HepG2 (cell line): ENCODE measurements around the gene POC1A. TPM values are rescaled to one million over a fixed set of nuclear protein-coding genes. Genes with fewer than 3 reads are reported as not detected.

Experiments
- CBFB ChIP-seq: sonication (generic); formaldehyde crosslinking; IDR thresholded peaks from 2 replicates; pipeline ENCODE4 v1.4.0; 2020; ENCODE audit warnings: missing genetic modification reagents
- CEBPB ChIP-seq: IDR thresholded peaks from 2 replicates; pipeline ENCODE4 v1.6.1; 2011; ENCODE audit warnings: low read depth, low read length, improper control_type of control experiment, borderline replicate concordance
- CREM ChIP-seq, 2 experiments: sonication (generic) in 1 of 2; formaldehyde crosslinking in 1 of 2; IDR thresholded peaks; 2 replicates each; pipeline versions ENCODE4 v1.4.0 to v1.6.1; 2016 to 2020; ENCODE audit warnings: antibody characterized with exemption in 1 of 2, mild to moderate bottlenecking in 1 of 2, missing genetic modification reagents in 1 of 2
- FOXA1 ChIP-seq, 2 experiments: fragments of 450-650 bp in 1 of 2; sonication (generic) in 1 of 2; formaldehyde crosslinking in 1 of 2; IDR thresholded peaks; 2 replicates each; pipeline versions ENCODE4 v1.4.0 to v1.6.1; 2016 to 2020; ENCODE audit warnings: missing genetic modification reagents in 1 of 2
- KDM5B ChIP-seq: sonication (generic); formaldehyde crosslinking; IDR thresholded peaks from 2 replicates; pipeline ENCODE4 v1.4.0; 2020; ENCODE audit warnings: missing genetic modification reagents, mild to moderate bottlenecking, borderline replicate concordance
- KLF12 ChIP-seq: sonication (generic); formaldehyde crosslinking; IDR thresholded peaks from 2 replicates; pipeline ENCODE4 v1.4.0; 2020; ENCODE audit warnings: missing genetic modification reagents, borderline replicate concordance
- MIXL1 ChIP-seq: IDR thresholded peaks from 2 replicates; pipeline ENCODE4 v1.6.1; 2016
- NFE2 ChIP-seq: sonication (generic); formaldehyde crosslinking; IDR thresholded peaks from 2 replicates; pipeline ENCODE4 v1.4.0; 2020; ENCODE audit warnings: missing genetic modification reagents
- RXRB ChIP-seq: IDR thresholded peaks from 2 replicates; pipeline ENCODE4 v1.6.1; 2016; ENCODE audit warnings: borderline replicate concordance, missing genetic modification reagents, missing compliant biosample characterization
- SIN3B ChIP-seq: fragments of 150-350 bp; IDR thresholded peaks from 2 replicates; pipeline ENCODE4 v1.6.1; 2014; ENCODE audit warnings: low read length
- SP1 ChIP-seq, 2 experiments: fragments of 450-650 bp in 1 of 2; sonication (generic) in 1 of 2; formaldehyde crosslinking in 1 of 2; IDR thresholded peaks; 2 replicates each; pipeline versions ENCODE4 v1.4.0 to v1.6.1; 2016 to 2020; ENCODE audit warnings: missing genetic modification reagents in 1 of 2
- ZBTB4 ChIP-seq: sonication (generic); formaldehyde crosslinking; IDR thresholded peaks from 2 replicates; pipeline ENCODE4 v1.4.0; 2020; ENCODE audit warnings: missing genetic modification reagents, mild to moderate bottlenecking, borderline replicate concordance
- ZKSCAN1 ChIP-seq: fragments of 150-350 bp; IDR thresholded peaks from 2 replicates; pipeline ENCODE4 v1.6.1; 2014; ENCODE audit warnings: low read length
- ZNF12 ChIP-seq: sonication (generic); formaldehyde crosslinking; IDR thresholded peaks from 2 replicates; pipeline ENCODE4 v1.5.0; 2020; ENCODE audit warnings: missing genetic modification reagents
- ZNF33B ChIP-seq: sonication (generic); formaldehyde crosslinking; IDR thresholded peaks from 2 replicates; pipeline ENCODE4 v1.5.1; 2020; ENCODE audit warnings: mild to moderate bottlenecking, missing genetic modification reagents
- ZNF407 ChIP-seq: sonication (generic); formaldehyde crosslinking; IDR thresholded peaks from one replicate; pipeline ENCODE4 v1.5.1; 2020; ENCODE audit warnings: mild to moderate bottlenecking, missing genetic modification reagents; ENCODE audit errors: not compliant biosample characterization
- ZNF761 ChIP-seq: sonication (generic); formaldehyde crosslinking; conservative IDR thresholded peaks from 2 replicates; pipeline ENCODE4 v1.4.0; 2020; ENCODE audit warnings: mild to moderate bottlenecking, missing genetic modification reagents
- ZNF777 ChIP-seq: sonication (generic); formaldehyde crosslinking; IDR thresholded peaks from 2 replicates; pipeline ENCODE4 v1.4.0; 2020; ENCODE audit warnings: missing genetic modification reagents
- ZSCAN21 ChIP-seq: sonication (generic); formaldehyde crosslinking; IDR thresholded peaks from 2 replicates; pipeline ENCODE4 v1.8.0; 2022; ENCODE audit warnings: mild to moderate bottlenecking, missing genetic modification reagents, moderate library complexity, borderline replicate concordance
- ZSCAN9 ChIP-seq: IDR thresholded peaks from 2 replicates; pipeline ENCODE4 v1.6.1; 2016; ENCODE audit warnings: borderline replicate concordance
- polyA plus RNA-seq, 8 experiments: library from polyadenylated mRNA; depleted of rRNA in 3 of 8; stranded (reverse) in 7 of 8; unstranded in 1 of 8; fragments of >200 nt; fragmentation: Illumina TruSeq in 4 of 8; extraction: Trizol in 4 of 8; gene quantifications; 2 replicates each; pipeline versions ENCODE4 v1.2.1 to v1.2.3, GENCODE V29; 2011 to 2016; ENCODE audit warnings: low read depth in 4 of 8, missing spikeins in 1 of 8, mixed read lengths in 1 of 8; ENCODE audit not compliant: insufficient read depth in 1 of 8
- total RNA-seq, 5 experiments: library from RNA; depleted of rRNA; stranded (reverse); fragments of >200 nt; fragmentation: Illumina TruSeq; extraction: Trizol; gene quantifications; 2 replicates each; pipeline ENCODE4 v1.2.3, GENCODE V29; 2016; ENCODE audit warnings: low read depth in 1 of 5

POC1A gene
- total and polyA plus RNA-seq, 2 of the 13 experiments (the other 11 are each of a cell fraction or from before 2014, with no cell fraction given) = 14.6 to 20.0 TPM

- TF ChIP-seq ZBTB4 (CRISPR knock-in tag) (no peak), CEBPB (peak; percentile 88; the same call in 1 of the 2 replicates), ZNF12 (CRISPR knock-in tag) (0 out of 2 replicates have a peak, but pooled peaks have one; percentile 34), CREM (IDR thresholded peaks at IDR 0.05) (peak; percentile 49; the same call in 1 of the 2 replicates), CREM (CRISPR knock-in tag; IDR thresholded peaks at IDR 0.05) (no peak), KLF12 (CRISPR knock-in tag) (no peak), ZNF761 (CRISPR knock-in tag) (no peak), ZNF777 (no peak), FOXA1 (IDR thresholded peaks at IDR 0.05) (no peak), FOXA1 (CRISPR knock-in tag; IDR thresholded peaks at IDR 0.05) (peak; percentile 83), SP1 (IDR thresholded peaks at IDR 0.05) (no peak), SP1 (CRISPR knock-in tag; IDR thresholded peaks at IDR 0.05) (peak; percentile 35; the same call in 1 of the 2 replicates), SIN3B (no peak), NFE2 (CRISPR knock-in tag) (no peak), ZNF33B (CRISPR knock-in tag) (no peak), ZSCAN21 (peak; percentile 75; the same call in 1 of the 2 replicates), ZNF407 (CRISPR knock-in tag) (no peak), KDM5B (0 out of 2 replicates have a peak, but pooled peaks have one; percentile 22), CBFB (CRISPR knock-in tag) (no peak), ZKSCAN1 (no peak), ZSCAN9 (CRISPR knock-in tag) (0 out of 2 replicates have a peak, but pooled peaks have one; percentile 31), RXRB (CRISPR knock-in tag) (peak; percentile 43; the same call in 1 of the 2 replicates), MIXL1 (CRISPR knock-in tag) (no peak)
Measured at GRCh38 chr3:52039846-52040245, 114.4 kb downstream of the POC1A start (continued).
